ENCODE results near the gene LIMK2.

Gene LIMK2

GRCh38 chr22:31241200-31241599, 29.1 kb downstream of the LIMK2 start:
- no peak overlapping the region for H3K4me3 ChIP-seq (ENCODE audit: low read length)
- no peak for TF ChIP-seq EZH2phosphoT487 (IDR thresholded peaks at IDR 0.05; ENCODE audit: low read depth)
- TF ChIP-seq CTCF (IDR thresholded peaks at IDR 0.05; ENCODE audit: low read depth, low read length), result no peak
- H3K4me1 ChIP-seq (ENCODE audit: low read length), result no peaks in the 10 kb centered on the region
- H3K27me3 ChIP-seq (ENCODE audit: low read depth, low read length), result no peaks in the 10 kb centered on the region
- H3K79me2 ChIP-seq (ENCODE audit: low read length), result peaks cover 5% of the 10 kb centered on the region; the same call in 1 of the 2 replicates
- H3K27ac ChIP-seq (ENCODE audit: low read length), result no peak overlapping the region
- peaks cover 9% of the 10 kb centered on the region; the same call in 1 of the 2 replicates for H4K20me1 ChIP-seq (ENCODE audit: insufficient read depth, low read length)
- no peak overlapping the region for H2AFZ ChIP-seq (ENCODE audit: low read depth, low read length)
- H3K9ac ChIP-seq (ENCODE audit: low read length), result no peak overlapping the region
- no peaks in the 10 kb centered on the region for H3K9me3 ChIP-seq (ENCODE audit: insufficient read depth, low read length)
- H3K4me2 ChIP-seq (ENCODE audit: low read length), result no peak overlapping the region
- H3K36me3 ChIP-seq (replicated peaks; ENCODE audit: low read depth, low read length), result peaks cover 11% of the 10 kb centered on the region

- Histone ChIP-seq H3K36me3 (replicated peaks; ENCODE audit: low read depth, low read length) (peaks cover 14% of the 10 kb centered on the region), H3K4me1 (ENCODE audit: low read length) (no peaks in the 10 kb centered on the region), H3K9me3 (ENCODE audit: insufficient read depth, low read length) (no peaks in the 10 kb centered on the region), H3K9ac (ENCODE audit: low read length) (no peak overlapping the region), H3K4me2 (ENCODE audit: low read length) (no peak overlapping the region), H2AFZ (ENCODE audit: low read depth, low read length) (no peak overlapping the region), H3K79me2 (ENCODE audit: low read length) (peaks cover 5% of the 10 kb centered on the region; the same call in 1 of the 2 replicates), H3K27me3 (ENCODE audit: low read depth, low read length) (no peaks in the 10 kb centered on the region), H3K4me3 (ENCODE audit: low read length) (no peak overlapping the region), H3K27ac (ENCODE audit: low read length) (no peak overlapping the region), H4K20me1 (ENCODE audit: insufficient read depth, low read length) (peaks cover 9% of the 10 kb centered on the region; the same call in 1 of the 2 replicates)
- no peak for TF ChIP-seq EZH2phosphoT487 (IDR thresholded peaks at IDR 0.05; ENCODE audit: low read depth)
- no peak for TF ChIP-seq CTCF (IDR thresholded peaks at IDR 0.05; ENCODE audit: low read depth, low read length)
These were observed 29.8 kb downstream of the LIMK2 start for GRCh38 chr22:31241936-31242335.

- Histone ChIP-seq H2AFZ (ENCODE audit: low read depth, low read length) (no peak overlapping the region), H3K9me3 (ENCODE audit: insufficient read depth, low read length) (no peaks in the 10 kb centered on the region), H3K4me1 (ENCODE audit: low read length) (no peaks in the 10 kb centered on the region), H3K9ac (ENCODE audit: low read length) (no peak overlapping the region), H4K20me1 (ENCODE audit: insufficient read depth, low read length) (peaks cover 20% of the 10 kb centered on the region), H3K27ac (ENCODE audit: low read length) (no peak overlapping the region), H3K27me3 (ENCODE audit: low read depth, low read length) (no peaks in the 10 kb centered on the region), H3K36me3 (replicated peaks; ENCODE audit: low read depth, low read length) (peaks cover 15% of the 10 kb centered on the region), H3K79me2 (ENCODE audit: low read length) (peaks cover 5% of the 10 kb centered on the region; the same call in 1 of the 2 replicates), H3K4me2 (ENCODE audit: low read length) (no peak overlapping the region), H3K4me3 (ENCODE audit: low read length) (no peak overlapping the region)
- no peak for TF ChIP-seq EZH2phosphoT487 (IDR thresholded peaks at IDR 0.05; ENCODE audit: low read depth)
- TF ChIP-seq CTCF (IDR thresholded peaks at IDR 0.05; ENCODE audit: low read depth, low read length), result no peak
These were observed 31.4 kb downstream of the LIMK2 start for GRCh38 chr22:31243339-31244045.

GRCh38 chr22:31244046-31244942, 32.2 kb downstream of the LIMK2 start:
- Histone ChIP-seq H3K9me3 (ENCODE audit: insufficient read depth, low read length) (no peaks in the 10 kb centered on the region), H3K9ac (ENCODE audit: low read length) (no peak overlapping the region), H3K79me2 (ENCODE audit: low read length) (peaks cover 5% of the 10 kb centered on the region; the same call in 1 of the 2 replicates), H3K4me2 (ENCODE audit: low read length) (no peak overlapping the region), H2AFZ (ENCODE audit: low read depth, low read length) (no peak overlapping the region), H3K4me1 (ENCODE audit: low read length) (no peaks in the 10 kb centered on the region), H4K20me1 (ENCODE audit: insufficient read depth, low read length) (peaks cover 14% of the 10 kb centered on the region; the same call in 1 of the 2 replicates), H3K27ac (ENCODE audit: low read length) (no peak overlapping the region), H3K4me3 (ENCODE audit: low read length) (no peak overlapping the region), H3K27me3 (ENCODE audit: low read depth, low read length) (no peaks in the 10 kb centered on the region), H3K36me3 (replicated peaks; ENCODE audit: low read depth, low read length) (peaks cover 15% of the 10 kb centered on the region)
- TF ChIP-seq EZH2phosphoT487 (IDR thresholded peaks at IDR 0.05; ENCODE audit: low read depth) (no peak), CTCF (IDR thresholded peaks at IDR 0.05; ENCODE audit: low read depth, low read length) (no peak)
